GM18520 (cell line): ENCODE measurements around the gene KCNT1.

Experiments
- ATAC-seq: cut with Tn5 transposase; IDR thresholded peaks from one replicate; pipeline ENCODE4 v1.9.1; 2021; ENCODE audit not compliant: unreplicated experiment

KCNT1 gene

GRCh38 chr9:135840539-135840938 is 138.6 kb downstream of the KCNT1 start:
- no peak for ATAC-seq
